Naive B cell (primary cell): ENCODE results near the gene RHOT1. TPM values are rescaled to one million over a fixed set of nuclear protein-coding genes. Genes with fewer than 3 reads are reported as not detected.
"Not testable (repeated sequence)": the region's sequence is repeated elsewhere in the genome, so short reads cannot be mapped to it uniquely, and the experiment has no call there.

Experiments used
- ATAC-seq, 2 donors: fragments of 150-1000 bp; cut with Tn5 transposase; 2 replicates each; pipeline ENCODE4 v1.10.0; 2021; ENCODE audit warnings: low read depth in 2 of 2, mild to moderate bottlenecking in 2 of 2, moderate library complexity in 2 of 2
- DNase-seq: peaks from one replicate; pipeline ENCODE4 v3.0.0; 2022
- H3K27ac Mint-ChIP-seq, 6 donors: one replicate each; pipeline ENCODE4 v1.8.0; 2020 to 2022; ENCODE audit warnings: mild to moderate bottlenecking in 6 of 6, mixed read lengths in 6 of 6, moderate library complexity in 5 of 6, inconsistent platforms in 2 of 6
- H3K27me3 Mint-ChIP-seq, 3 donors: one replicate each; pipeline ENCODE4 v1.8.0; 2021 to 2022; ENCODE audit warnings: mixed read lengths in 3 of 3, mild to moderate bottlenecking in 1 of 3
- H3K36me3 Mint-ChIP-seq, 2 donors: one replicate each; pipeline ENCODE4 v1.8.0; 2020 to 2022; ENCODE audit warnings: mixed read lengths in 2 of 2, inconsistent platforms in 1 of 2, mild to moderate bottlenecking in 1 of 2
- H3K4me1 Mint-ChIP-seq, 3 donors: one replicate each; pipeline ENCODE4 v1.8.0; 2020 to 2022; ENCODE audit warnings: mixed read lengths in 3 of 3, inconsistent platforms in 1 of 3, mild to moderate bottlenecking in 1 of 3, moderate library complexity in 1 of 3
- H3K4me3 Mint-ChIP-seq, 8 donors: one replicate each; pipeline ENCODE4 v1.8.0; 2020 to 2022; ENCODE audit warnings: mild to moderate bottlenecking in 8 of 8, mixed read lengths in 8 of 8, moderate library complexity in 8 of 8, inconsistent platforms in 2 of 8
- H3K9me3 Mint-ChIP-seq, 7 donors: one replicate each; pipeline ENCODE4 v1.8.0; 2020 to 2022; ENCODE audit warnings: mixed read lengths in 7 of 7, mild to moderate bottlenecking in 5 of 7, inconsistent platforms in 2 of 7, moderate library complexity in 1 of 7
- polyA plus RNA-seq, 6 donors: library from polyadenylated mRNA; unstranded; fragments of 300-500 nt; fragmentation: Illumina TruSeq; gene quantifications; one replicate each; pipeline ENCODE4 v1.2.3, GENCODE V29; 2021; ENCODE audit warnings: low read depth in 6 of 6

The RHOT1 gene
- polyA plus RNA-seq, 6 donors from 2014 or later, result 20.4 to 29.8 (median 27.3) TPM

GRCh38 chr17:32127158-32127897, 15.0 kb upstream of the RHOT1 start:
- Mint-ChIP-seq H3K27me3 (no peaks in the 10 kb centered on the region), H3K27ac (peak overlapping the region; percentile 91 to 98 (median 96))

GRCh38 chr17:32128470-32128869, 13.8 kb upstream of the RHOT1 start:
- H3K9me3 Mint-ChIP-seq, H3K36me3 Mint-ChIP-seq, H3K27me3 Mint-ChIP-seq, DNase-seq, ATAC-seq: not testable (repeated sequence)
- Mint-ChIP-seq H3K4me1 (peaks cover 10 to 40% (median 15%) of the 10 kb centered on the region in 3 donors), H3K4me3 (peak overlapping the region; percentile 54 to 98 (median 88)), H3K27ac (peak overlapping the region in 3 of 6 donors; percentile 68 to 92 (median 81))

More at GRCh38 chr17:32127158-32127897, 15.0 kb upstream of the RHOT1 start:
- Mint-ChIP-seq H3K4me1 (peaks cover 10 to 40% (median 15%) of the 10 kb centered on the region in 3 donors), H3K36me3 (no peaks in the 10 kb centered on the region), H3K4me3 (peak overlapping the region; percentile 91 to 98 (median 95)), H3K9me3 (peaks cover 0 to 2% (median 0%) of the 10 kb centered on the region in 7 donors)
- ATAC-seq (peak; percentile 98 to 99), DNase-seq (peak; percentile 70)

GRCh38 chr17:32135497-32136117, 6.7 kb upstream of the RHOT1 start:
- H3K36me3 Mint-ChIP-seq, ATAC-seq, H3K4me3 Mint-ChIP-seq, DNase-seq, H3K27me3 Mint-ChIP-seq, H3K9me3 Mint-ChIP-seq: not testable (repeated sequence)
- peak overlapping the region in 1 of 6 donors; percentile 24 for H3K27ac Mint-ChIP-seq
- H3K4me1 Mint-ChIP-seq, result peaks cover 4 to 12% (median 6%) of the 10 kb centered on the region in 3 donors

- H3K4me3 Mint-ChIP-seq, result no peak overlapping the region
- peaks cover 8 to 19% (median 13%) of the 10 kb centered on the region in 3 donors for H3K4me1 Mint-ChIP-seq
- no peaks in the 10 kb centered on the region for H3K27me3 Mint-ChIP-seq
- H3K9me3 Mint-ChIP-seq, result no peaks in the 10 kb centered on the region
- DNase-seq, result no peak
- H3K27ac Mint-ChIP-seq, result no peak overlapping the region
- no peak for ATAC-seq
- no peaks in the 10 kb centered on the region for H3K36me3 Mint-ChIP-seq
Observed at GRCh38 chr17:32136856-32137255, 5.4 kb upstream of the RHOT1 start.

- DNase-seq, ATAC-seq, H3K9me3 Mint-ChIP-seq, H3K27ac Mint-ChIP-seq, H3K36me3 Mint-ChIP-seq, H3K27me3 Mint-ChIP-seq: not testable (repeated sequence)
- peaks cover 11 to 39% (median 27%) of the 10 kb centered on the region in 3 donors for H3K4me1 Mint-ChIP-seq
- peak overlapping the region in 1 of 8 donors; percentile 95 for H3K4me3 Mint-ChIP-seq
Observed at GRCh38 chr17:32139504-32139903, 2.8 kb upstream of the RHOT1 start.

- H3K9me3 Mint-ChIP-seq, result no peaks in the 10 kb centered on the region
- DNase-seq, result no peak
- no peaks in the 10 kb centered on the region for H3K27me3 Mint-ChIP-seq
- H3K4me1 Mint-ChIP-seq, result peaks cover 11 to 46% (median 27%) of the 10 kb centered on the region in 3 donors
- no peaks in the 10 kb centered on the region for H3K36me3 Mint-ChIP-seq
- H3K4me3 Mint-ChIP-seq, result peak overlapping the region; percentile 81 to 99 (median 89)
- peak overlapping the region in 5 of 6 donors; percentile 11 to 93 (median 39) for H3K27ac Mint-ChIP-seq
- no peak for ATAC-seq
Observed at GRCh38 chr17:32141258-32141657, 1.0 kb upstream of the RHOT1 start.

- Mint-ChIP-seq H3K27me3 (no peaks in the 10 kb centered on the region), H3K4me3 (peak overlapping the region; percentile 81 to 99 (median 89)), H3K36me3 (no peaks in the 10 kb centered on the region), H3K9me3 (no peaks in the 10 kb centered on the region), H3K27ac (peak overlapping the region; percentile 7 to 93 (median 54)), H3K4me1 (peaks cover 11 to 46% (median 27%) of the 10 kb centered on the region in 3 donors)
- ATAC-seq, result no peak
- no peak for DNase-seq
Observed at GRCh38 chr17:32141679-32142037, 644 bp upstream of the RHOT1 start.

- Mint-ChIP-seq H3K4me1 (peaks cover 11 to 47% (median 27%) of the 10 kb centered on the region in 3 donors), H3K36me3 (no peaks in the 10 kb centered on the region), H3K4me3 (peak overlapping the region; percentile 90 to 100 (median 96)), H3K27me3 (no peaks in the 10 kb centered on the region), H3K9me3 (no peaks in the 10 kb centered on the region), H3K27ac (peak overlapping the region; percentile 58 to 92 (median 88))
- ATAC-seq (no peak), DNase-seq (peak; percentile 14)
Observed at GRCh38 chr17:32142857-32143526, 690 bp downstream of the RHOT1 start.

GRCh38 chr17:32143527-32143870, 1.2 kb downstream of the RHOT1 start:
- DNase-seq (no peak), ATAC-seq (no peak)
- Mint-ChIP-seq H3K27ac (peak overlapping the region in 4 of 6 donors; percentile 58 to 92 (median 89)), H3K4me3 (peak overlapping the region; percentile 90 to 100 (median 96)), H3K27me3 (no peaks in the 10 kb centered on the region), H3K36me3 (no peaks in the 10 kb centered on the region), H3K4me1 (peaks cover 11 to 48% (median 27%) of the 10 kb centered on the region in 3 donors), H3K9me3 (no peaks in the 10 kb centered on the region)

- not testable (repeated sequence) for H3K27me3 Mint-ChIP-seq, H3K36me3 Mint-ChIP-seq, ATAC-seq, DNase-seq, H3K9me3 Mint-ChIP-seq
- H3K4me1 Mint-ChIP-seq, result peaks cover 7 to 47% (median 21%) of the 10 kb centered on the region in 3 donors
- H3K4me3 Mint-ChIP-seq, result peak overlapping the region in 3 of 8 donors; percentile 6 to 99 (median 95)
- peak overlapping the region in 2 of 6 donors; percentile 19 to 21 for H3K27ac Mint-ChIP-seq
Observed at GRCh38 chr17:32144442-32144841, 2.1 kb downstream of the RHOT1 start.

- Mint-ChIP-seq H3K4me3 (peak overlapping the region in 1 of 8 donors; percentile 66), H3K27ac (no peak overlapping the region), H3K9me3 (no peaks in the 10 kb centered on the region), H3K36me3 (peaks cover 0 to 4% of the 10 kb centered on the region in 2 donors), H3K27me3 (no peaks in the 10 kb centered on the region), H3K4me1 (peaks cover 11 to 40% (median 29%) of the 10 kb centered on the region in 3 donors)
- DNase-seq (no peak), ATAC-seq (no peak)
Observed at GRCh38 chr17:32148351-32148750, 6.0 kb downstream of the RHOT1 start.

- Mint-ChIP-seq H3K4me1 (peaks cover 7 to 30% (median 27%) of the 10 kb centered on the region in 3 donors), H3K9me3 (no peaks in the 10 kb centered on the region), H3K36me3 (peaks cover 0 to 9% of the 10 kb centered on the region in 2 donors), H3K27ac (peak overlapping the region in 4 of 6 donors; percentile 32 to 84 (median 62)), H3K4me3 (no peak overlapping the region), H3K27me3 (no peaks in the 10 kb centered on the region)
- ATAC-seq (no peak), DNase-seq (no peak)
Observed at GRCh38 chr17:32150358-32150757, 8.1 kb downstream of the RHOT1 start.

GRCh38 chr17:32152130-32152529, 9.8 kb downstream of the RHOT1 start:
- Mint-ChIP-seq H3K9me3 (no peaks in the 10 kb centered on the region), H3K36me3 (peaks cover 0 to 9% of the 10 kb centered on the region in 2 donors), H3K27ac (no peak overlapping the region), H3K4me3 (no peak overlapping the region), H3K27me3 (no peaks in the 10 kb centered on the region), H3K4me1 (peaks cover 7 to 27% (median 24%) of the 10 kb centered on the region in 3 donors)
- ATAC-seq, result no peak
- DNase-seq, result no peak
